GM03348 (cell line): ENCODE results near the gene STAT5B.

Experiments used
- DNase-seq: peaks from one replicate; pipeline ENCODE4 v3.0.0; 2012; ENCODE audit warnings: low spot score

STAT5B gene

GRCh38 chr17:42178817-42179216, 97.4 kb downstream of the STAT5B start:
- no peak for DNase-seq

GRCh38 chr17:42177684-42178083, 98.5 kb downstream of the STAT5B start:
- DNase-seq = no peak

- DNase-seq = no peak
Observed at GRCh38 chr17:42174126-42174783, 101.9 kb downstream of the STAT5B start.

GRCh38 chr17:42171831-42172230, 104.4 kb downstream of the STAT5B start:
- no peak for DNase-seq

- no peak for DNase-seq
Observed at GRCh38 chr17:42169351-42169750, 106.8 kb downstream of the STAT5B start.

GRCh38 chr17:42167807-42168206, 108.4 kb downstream of the STAT5B start:
- no peak for DNase-seq

GRCh38 chr17:42166196-42166763, 109.9 kb downstream of the STAT5B start:
- no peak for DNase-seq

GRCh38 chr17:42165751-42166150, 110.4 kb downstream of the STAT5B start:
- no peak for DNase-seq

GRCh38 chr17:42163696-42164407, 112.3 kb downstream of the STAT5B start:
- DNase-seq = no peak

GRCh38 chr17:42163113-42163512, 113.1 kb downstream of the STAT5B start:
- no peak for DNase-seq

GRCh38 chr17:42160531-42160910, 115.7 kb downstream of the STAT5B start:
- DNase-seq = no peak

GRCh38 chr17:42159796-42160530, 116.2 kb downstream of the STAT5B start:
- DNase-seq = no peak

- no peak for DNase-seq
Observed at GRCh38 chr17:42155614-42156045, 120.6 kb downstream of the STAT5B start.

- DNase-seq = peak; percentile 33
Observed at GRCh38 chr17:42153919-42154742, 122.1 kb downstream of the STAT5B start.
